Suprapubic skin (tissue), 4 donors: Measurements from ENCODE around the gene OMG. TPM values are rescaled to one million over a fixed set of nuclear protein-coding genes. Genes with fewer than 3 reads are reported as not detected.
"Not testable (repeated sequence)": the region's sequence is repeated elsewhere in the genome, so short reads cannot be mapped to it uniquely, and the experiment has no call there.

Experiments
- DNase-seq, 2 donors: peaks; one replicate each; pipeline ENCODE4 v3.0.0-alpha.2; 2019; ENCODE audit warnings: low spot score in 2 of 2
- H3K27ac ChIP-seq: fragments of 200-600 bp; sonication (generic); one replicate; pipeline ENCODE4 v1.5.1; 2019
- H3K27me3 ChIP-seq: fragments of 200-600 bp; sonication (generic); one replicate; pipeline ENCODE4 v1.5.1; 2019
- H3K36me3 ChIP-seq: fragments of 200-600 bp; sonication (generic); one replicate; pipeline ENCODE4 v1.5.1; 2019
- H3K4me1 ChIP-seq: fragments of 200-600 bp; sonication (generic); one replicate; pipeline ENCODE4 v1.5.1; 2019
- H3K4me3 ChIP-seq: fragments of 200-600 bp; sonication (generic); one replicate; pipeline ENCODE4 v1.5.1; 2019; ENCODE audit warnings: mild to moderate bottlenecking
- H3K9me3 ChIP-seq: fragments of 200-600 bp; sonication (generic); one replicate; pipeline ENCODE4 v1.5.1; 2019
- EP300 ChIP-seq: sonication (generic); formaldehyde crosslinking; IDR thresholded peaks from one replicate; pipeline ENCODE4 v1.6.1; 2017; ENCODE audit warnings: antibody characterized with exemption
- POLR2A ChIP-seq, 2 donors: fragments of 450-650 bp; IDR thresholded peaks; one replicate each; pipeline ENCODE4 v1.6.1; 2017; ENCODE audit warnings: antibody characterized with exemption in 2 of 2, mild to moderate bottlenecking in 2 of 2, moderate library complexity in 2 of 2
- POLR2AphosphoS5 ChIP-seq, 3 donors: sonication (generic); formaldehyde crosslinking; IDR thresholded peaks; one replicate each; pipeline ENCODE4 v1.6.1; 2017; ENCODE audit warnings: antibody characterized with exemption in 3 of 3
- WGBS: methylation state at CpG from one replicate; pipeline ENCODE4 v1.1.5; 2018; 5-methylcytosine and 5-hydroxymethylcytosine counted together
- total RNA-seq, 4 donors: library from RNA; depleted of rRNA; stranded (reverse); fragments of >200 nt; gene quantifications; one replicate each; pipeline ENCODE4 v1.1.0, GENCODE V29; 2016
- TF ChIP-seq, protein P1 (sequence below), 2 donors: fragments of 200-600 bp in 1 of 2; fragments of 450-650 bp in 1 of 2; sonication (generic) in 1 of 2; IDR thresholded peaks; one replicate each; pipeline ENCODE4 v1.5.1; 2016 to 2019; ENCODE audit warnings: antibody characterized with exemption in 2 of 2, mild to moderate bottlenecking in 1 of 2, moderate library complexity in 1 of 2

Gene OMG
- total RNA-seq = not detected

- Histone ChIP-seq H3K4me1 (peaks cover 3% of the 10 kb centered on the region), H3K27me3 (no peaks in the 10 kb centered on the region), H3K9me3 (no peaks in the 10 kb centered on the region), H3K27ac (no peak within 1 kb of the TSS), H3K4me3 (no peak within 1 kb of the TSS), H3K36me3 (no peaks in the 10 kb centered on the region)
- WGBS = 84% methylated on average over 7 of the region's 7 CpGs
- no peak for TF ChIP-seq POLR2A (IDR thresholded peaks at IDR 0.05)
- no peak for TF ChIP-seq EP300
- TF ChIP-seq, protein P1, sequence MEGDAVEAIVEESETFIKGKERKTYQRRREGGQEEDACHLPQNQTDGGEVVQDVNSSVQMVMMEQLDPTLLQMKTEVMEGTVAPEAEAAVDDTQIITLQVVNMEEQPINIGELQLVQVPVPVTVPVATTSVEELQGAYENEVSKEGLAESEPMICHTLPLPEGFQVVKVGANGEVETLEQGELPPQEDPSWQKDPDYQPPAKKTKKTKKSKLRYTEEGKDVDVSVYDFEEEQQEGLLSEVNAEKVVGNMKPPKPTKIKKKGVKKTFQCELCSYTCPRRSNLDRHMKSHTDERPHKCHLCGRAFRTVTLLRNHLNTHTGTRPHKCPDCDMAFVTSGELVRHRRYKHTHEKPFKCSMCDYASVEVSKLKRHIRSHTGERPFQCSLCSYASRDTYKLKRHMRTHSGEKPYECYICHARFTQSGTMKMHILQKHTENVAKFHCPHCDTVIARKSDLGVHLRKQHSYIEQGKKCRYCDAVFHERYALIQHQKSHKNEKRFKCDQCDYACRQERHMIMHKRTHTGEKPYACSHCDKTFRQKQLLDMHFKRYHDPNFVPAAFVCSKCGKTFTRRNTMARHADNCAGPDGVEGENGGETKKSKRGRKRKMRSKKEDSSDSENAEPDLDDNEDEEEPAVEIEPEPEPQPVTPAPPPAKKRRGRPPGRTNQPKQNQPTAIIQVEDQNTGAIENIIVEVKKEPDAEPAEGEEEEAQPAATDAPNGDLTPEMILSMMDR (IDR thresholded peaks at IDR 0.05) = no peak
- TF ChIP-seq POLR2AphosphoS5 (IDR thresholded peaks at IDR 0.05) = no peak
- DNase-seq = no peak
These were observed at the start of gene OMG for GRCh38 chr17:31297090-31297489. OMG (minus strand) TSS chr17:31297239; CDS start chr17:31296331, 908 bp downstream.

DNA sequence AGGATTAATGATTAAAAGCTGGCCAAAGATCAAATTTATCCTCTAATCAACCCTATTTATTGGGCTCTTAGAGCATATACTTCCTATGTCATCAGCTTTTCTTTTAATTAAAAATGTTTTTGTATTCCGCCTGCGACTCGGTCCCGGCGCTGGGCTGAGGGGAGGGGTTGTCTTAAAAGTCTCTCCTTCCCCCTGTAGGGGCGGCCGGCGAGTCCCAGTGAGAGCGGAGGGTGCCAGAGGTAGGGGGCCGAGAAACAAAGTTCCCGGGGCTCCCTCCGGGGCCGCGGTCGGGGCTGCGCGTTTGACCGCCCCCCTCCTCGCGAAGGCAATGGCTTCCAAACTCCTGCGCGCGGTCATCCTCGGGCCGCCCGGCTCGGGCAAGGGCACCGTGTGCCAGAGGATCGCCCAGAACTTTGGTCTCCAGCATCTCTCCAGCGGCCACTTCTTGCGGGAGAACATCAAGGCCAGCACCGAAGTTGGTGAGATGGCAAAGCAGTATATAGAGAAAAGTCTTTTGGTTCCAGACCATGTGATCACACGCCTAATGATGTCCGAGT lies 48.2 kb upstream of the OMG start:
- not testable (repeated sequence) for H3K27ac ChIP-seq, H3K4me3 ChIP-seq, H3K27me3 ChIP-seq, H3K9me3 ChIP-seq, DNase-seq, H3K4me1 ChIP-seq
- peaks cover 36% of the 10 kb centered on the region for H3K36me3 ChIP-seq
- 97% methylated on average over 14 of the region's 34 CpGs for WGBS

- no peaks in the 10 kb centered on the region for H3K9me3 ChIP-seq
- DNase-seq = no peak
- no peak overlapping the region for H3K4me3 ChIP-seq
- 86% methylated on average over 6 of the region's 6 CpGs for whole genome bisulfite sequencing
- no peak overlapping the region for H3K27ac ChIP-seq
- TF ChIP-seq POLR2A (IDR thresholded peaks at IDR 0.05) (no peak), POLR2AphosphoS5 (IDR thresholded peaks at IDR 0.05) (no peak), EP300 (no peak)
- TF ChIP-seq, protein P1 (IDR thresholded peaks at IDR 0.05) = no peak
- no peaks in the 10 kb centered on the region for H3K4me1 ChIP-seq
- H3K36me3 ChIP-seq = peaks cover 44% of the 10 kb centered on the region
- no peaks in the 10 kb centered on the region for H3K27me3 ChIP-seq
These were observed 43.0 kb upstream of the OMG start for GRCh38 chr17:31339906-31340661.

GRCh38 chr17:31329221-31329620 lies 32.2 kb upstream of the OMG start:
- H3K27ac ChIP-seq = no peak overlapping the region
- H3K36me3 ChIP-seq = peaks cover 27% of the 10 kb centered on the region
- no peaks in the 10 kb centered on the region for H3K9me3 ChIP-seq
- TF ChIP-seq POLR2AphosphoS5 (IDR thresholded peaks at IDR 0.05) = no peak
- TF ChIP-seq EP300 = no peak
- TF ChIP-seq, protein P1 (IDR thresholded peaks at IDR 0.05) = no peak
- TF ChIP-seq POLR2A (IDR thresholded peaks at IDR 0.05) = no peak
- H3K4me1 ChIP-seq = no peaks in the 10 kb centered on the region
- no peaks in the 10 kb centered on the region for H3K27me3 ChIP-seq
- DNase-seq = no peak
- no peak overlapping the region for H3K4me3 ChIP-seq

DNA sequence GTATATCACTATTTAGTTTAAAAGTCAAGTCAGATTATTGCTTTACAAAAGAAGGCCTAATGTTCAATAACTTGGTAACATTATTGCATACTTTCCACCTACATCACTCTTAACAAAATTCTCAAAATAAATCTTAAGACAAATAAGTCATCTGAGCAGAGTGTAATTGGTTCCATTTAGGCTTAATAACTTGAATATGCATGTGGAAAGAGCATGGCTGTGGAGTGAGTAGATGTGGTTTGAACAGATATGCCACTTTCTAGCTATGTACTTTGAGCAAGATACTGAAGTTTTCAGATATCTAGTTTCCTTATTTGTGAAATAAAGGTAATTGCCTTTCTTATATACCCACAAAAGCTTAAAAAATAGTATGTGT lies 31.1 kb upstream of the OMG start:
- Histone ChIP-seq H3K4me3 (no peak overlapping the region), H3K27me3 (no peaks in the 10 kb centered on the region), H3K4me1 (no peaks in the 10 kb centered on the region), H3K27ac (no peak overlapping the region), H3K36me3 (peaks cover 27% of the 10 kb centered on the region), H3K9me3 (no peaks in the 10 kb centered on the region)
- DNase-seq = no peak
- TF ChIP-seq POLR2AphosphoS5 (IDR thresholded peaks at IDR 0.05) = no peak
- no peak for TF ChIP-seq POLR2A (IDR thresholded peaks at IDR 0.05)
- no peak for TF ChIP-seq EP300
- TF ChIP-seq, protein P1 (IDR thresholded peaks at IDR 0.05) = no peak
